Measurements from ENCODE around the gene SAMM50. TPM values are rescaled to one million over a fixed set of nuclear protein-coding genes. Genes with fewer than 3 reads are reported as not detected.
A peak's percentile ranks its signal among the peaks of the same experiment; 100 is the strongest.

SAMM50 gene
- total RNA-seq, 1 donor: 12.9 TPM

- H3K4me1 ChIP-seq (ENCODE audit: insufficient read depth, low read length): no peaks in the 10 kb centered on the region
- no peaks in the 10 kb centered on the region for H3K27me3 ChIP-seq (ENCODE audit: insufficient read depth, low read length)
- no peak overlapping the region for H3K4me3 ChIP-seq (ENCODE audit: low read length)
- H3K9me3 ChIP-seq (ENCODE audit: low read depth, low read length): no peaks in the 10 kb centered on the region
These were observed 30.3 kb downstream of the SAMM50 start for GRCh38 chr22:43985532-43985931.

GRCh38 chr22:43988116-43988820 is 33.0 kb downstream of the SAMM50 start:
- Histone ChIP-seq H3K9me3 (ENCODE audit: low read depth, low read length) (no peaks in the 10 kb centered on the region), H3K4me3 (ENCODE audit: low read length) (no peak overlapping the region), H3K27me3 (ENCODE audit: insufficient read depth, low read length) (no peaks in the 10 kb centered on the region), H3K4me1 (ENCODE audit: insufficient read depth, low read length) (peaks cover 2% of the 10 kb centered on the region)

GRCh38 chr22:43988960-43989359 is 33.7 kb downstream of the SAMM50 start:
- no peak overlapping the region for H3K4me3 ChIP-seq (ENCODE audit: low read length)
- no peaks in the 10 kb centered on the region for H3K27me3 ChIP-seq (ENCODE audit: insufficient read depth, low read length)
- no peaks in the 10 kb centered on the region for H3K9me3 ChIP-seq (ENCODE audit: low read depth, low read length)
- H3K4me1 ChIP-seq (ENCODE audit: insufficient read depth, low read length): peaks cover 4% of the 10 kb centered on the region

GRCh38 chr22:43990044-43990443 is 34.8 kb downstream of the SAMM50 start:
- Histone ChIP-seq H3K9me3 (ENCODE audit: low read depth, low read length) (no peaks in the 10 kb centered on the region), H3K4me1 (ENCODE audit: insufficient read depth, low read length) (peaks cover 5% of the 10 kb centered on the region), H3K27me3 (ENCODE audit: insufficient read depth, low read length) (no peaks in the 10 kb centered on the region), H3K4me3 (ENCODE audit: low read length) (no peak overlapping the region)

GRCh38 chr22:43991316-43992020 is 36.2 kb downstream of the SAMM50 start:
- Histone ChIP-seq H3K4me1 (ENCODE audit: insufficient read depth, low read length) (peaks cover 19% of the 10 kb centered on the region), H3K4me3 (ENCODE audit: low read length) (no peak overlapping the region), H3K9me3 (ENCODE audit: low read depth, low read length) (no peaks in the 10 kb centered on the region), H3K27me3 (ENCODE audit: insufficient read depth, low read length) (no peaks in the 10 kb centered on the region)

- Histone ChIP-seq H3K4me1 (ENCODE audit: insufficient read depth, low read length) (peaks cover 26% of the 10 kb centered on the region), H3K4me3 (ENCODE audit: low read length) (no peak overlapping the region), H3K27me3 (ENCODE audit: insufficient read depth, low read length) (no peaks in the 10 kb centered on the region), H3K9me3 (ENCODE audit: low read depth, low read length) (no peaks in the 10 kb centered on the region)
These were observed 37.1 kb downstream of the SAMM50 start for GRCh38 chr22:43992331-43992821.

GRCh38 chr22:43993072-43993760 is 38.0 kb downstream of the SAMM50 start:
- peaks cover 26% of the 10 kb centered on the region for H3K4me1 ChIP-seq (ENCODE audit: insufficient read depth, low read length)

GRCh38 chr22:43994006-43994405 is 38.8 kb downstream of the SAMM50 start:
- no peak overlapping the region for H3K4me3 ChIP-seq (ENCODE audit: low read length)
- peaks cover 26% of the 10 kb centered on the region for H3K4me1 ChIP-seq (ENCODE audit: insufficient read depth, low read length)
- no peaks in the 10 kb centered on the region for H3K27me3 ChIP-seq (ENCODE audit: insufficient read depth, low read length)
- H3K9me3 ChIP-seq (ENCODE audit: low read depth, low read length): no peaks in the 10 kb centered on the region

More at GRCh38 chr22:43993072-43993760, 38.0 kb downstream of the SAMM50 start:
- H3K4me3 ChIP-seq (ENCODE audit: low read length): no peak overlapping the region
- H3K27me3 ChIP-seq (ENCODE audit: insufficient read depth, low read length): no peaks in the 10 kb centered on the region
- H3K9me3 ChIP-seq (ENCODE audit: low read depth, low read length): no peaks in the 10 kb centered on the region

GRCh38 chr22:43994416-43994815 is 39.2 kb downstream of the SAMM50 start:
- Histone ChIP-seq H3K9me3 (ENCODE audit: low read depth, low read length) (no peaks in the 10 kb centered on the region), H3K4me1 (ENCODE audit: insufficient read depth, low read length) (peaks cover 26% of the 10 kb centered on the region), H3K4me3 (ENCODE audit: low read length) (no peak overlapping the region), H3K27me3 (ENCODE audit: insufficient read depth, low read length) (no peaks in the 10 kb centered on the region)

GRCh38 chr22:43995057-43995685 is 39.9 kb downstream of the SAMM50 start:
- Histone ChIP-seq H3K9me3 (ENCODE audit: low read depth, low read length) (no peaks in the 10 kb centered on the region), H3K27me3 (ENCODE audit: insufficient read depth, low read length) (no peaks in the 10 kb centered on the region), H3K4me1 (ENCODE audit: insufficient read depth, low read length) (peaks cover 26% of the 10 kb centered on the region), H3K4me3 (ENCODE audit: low read length) (no peak overlapping the region)

GRCh38 chr22:43995798-43996169 is 40.5 kb downstream of the SAMM50 start:
- Histone ChIP-seq H3K9me3 (ENCODE audit: low read depth, low read length) (no peaks in the 10 kb centered on the region), H3K27me3 (ENCODE audit: insufficient read depth, low read length) (no peaks in the 10 kb centered on the region), H3K4me3 (ENCODE audit: low read length) (peak overlapping the region; percentile 46), H3K4me1 (ENCODE audit: insufficient read depth, low read length) (peaks cover 26% of the 10 kb centered on the region)

- H3K9me3 ChIP-seq (ENCODE audit: low read depth, low read length): no peaks in the 10 kb centered on the region
- peaks cover 26% of the 10 kb centered on the region for H3K4me1 ChIP-seq (ENCODE audit: insufficient read depth, low read length)
- H3K27me3 ChIP-seq (ENCODE audit: insufficient read depth, low read length): no peaks in the 10 kb centered on the region
- H3K4me3 ChIP-seq (ENCODE audit: low read length): peak overlapping the region; percentile 46
These were observed 41.1 kb downstream of the SAMM50 start for GRCh38 chr22:43996170-43996980.

- Histone ChIP-seq H3K4me3 (ENCODE audit: low read length) (no peak overlapping the region), H3K4me1 (ENCODE audit: insufficient read depth, low read length) (peaks cover 26% of the 10 kb centered on the region), H3K9me3 (ENCODE audit: low read depth, low read length) (no peaks in the 10 kb centered on the region), H3K27me3 (ENCODE audit: insufficient read depth, low read length) (no peaks in the 10 kb centered on the region)
These were observed 41.7 kb downstream of the SAMM50 start for GRCh38 chr22:43996981-43997265.

GRCh38 chr22:43998679-43999264 is 43.5 kb downstream of the SAMM50 start:
- Histone ChIP-seq H3K27me3 (ENCODE audit: insufficient read depth, low read length) (no peaks in the 10 kb centered on the region), H3K4me1 (ENCODE audit: insufficient read depth, low read length) (peaks cover 22% of the 10 kb centered on the region)

More at GRCh38 chr22:43998679-43999264, 43.5 kb downstream of the SAMM50 start:
- H3K4me3 ChIP-seq (ENCODE audit: low read length): no peak overlapping the region
- H3K9me3 ChIP-seq (ENCODE audit: low read depth, low read length): no peaks in the 10 kb centered on the region

Data from mononuclear cell (primary cell).